Amniotic epithelial cell (primary cell): ENCODE measurements around the gene ASAP3.

Experiments
- DNase-seq: peaks from one replicate; pipeline ENCODE4 v3.0.0-alpha.2; 2010; ENCODE audit warnings: low read depth

Gene ASAP3

DNA sequence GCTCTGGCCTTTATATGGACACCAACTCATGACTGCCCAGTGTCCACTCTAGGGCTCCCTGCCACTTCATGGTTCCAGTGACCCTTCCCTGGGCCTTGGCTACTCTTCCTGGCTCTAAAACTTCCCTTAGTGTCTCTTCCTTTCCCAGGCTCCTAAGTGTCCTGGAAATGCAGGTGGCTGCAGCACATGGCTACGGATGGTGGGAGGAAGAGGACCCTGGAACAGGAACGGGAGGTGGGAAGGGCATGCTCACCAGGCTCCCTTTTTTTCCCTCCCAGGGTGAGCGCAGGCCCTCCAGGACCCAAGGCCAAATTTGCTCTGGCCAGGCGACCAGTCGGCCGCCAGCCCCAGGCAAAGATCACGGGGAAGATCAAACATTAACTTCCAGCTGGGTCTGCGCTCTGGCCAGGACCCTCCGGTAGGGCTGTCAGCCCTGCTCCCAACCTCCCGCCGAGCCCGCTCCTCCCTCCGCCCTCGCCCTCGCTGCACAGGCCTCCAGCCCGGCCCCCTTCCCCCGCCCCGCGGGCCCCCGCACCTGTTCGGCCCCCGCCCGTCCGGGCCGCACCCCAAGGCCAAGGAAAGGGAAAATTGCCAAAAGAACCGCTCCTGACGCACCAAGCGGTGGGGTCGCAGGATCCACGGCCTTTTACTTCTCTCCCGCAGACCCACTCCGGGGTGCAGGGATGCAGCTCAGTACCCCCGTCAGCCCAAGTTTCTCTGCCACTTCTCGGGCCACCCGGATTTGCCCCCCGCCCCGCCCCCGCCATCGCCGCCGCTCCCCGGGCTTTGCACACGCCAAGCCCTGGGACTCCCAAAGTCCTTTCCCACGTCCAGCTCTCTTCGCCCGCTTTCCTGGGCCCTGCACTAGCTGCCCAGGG is 60.3 kb downstream of the ASAP3 start:
- DNase-seq = no peak

DNA sequence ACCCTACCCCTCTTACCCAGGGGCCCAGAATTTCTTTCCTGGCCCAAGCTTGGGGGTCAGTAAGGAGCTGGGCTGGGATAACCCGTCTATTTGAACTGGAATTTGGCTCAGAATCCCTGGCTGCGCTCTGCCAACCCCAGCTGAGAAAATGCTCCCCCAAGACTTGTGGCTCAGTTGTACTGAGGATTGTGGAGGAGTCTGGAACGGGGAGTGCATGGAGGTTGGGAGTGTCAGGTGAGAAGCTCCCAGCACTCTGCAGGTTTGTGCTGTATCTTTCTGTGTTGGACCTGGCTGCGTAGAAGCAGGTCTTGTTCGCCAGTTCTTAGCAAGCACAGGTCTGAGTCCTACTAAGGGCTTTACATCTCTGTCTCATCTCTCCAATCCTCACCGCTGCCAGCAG is 61.0 kb downstream of the ASAP3 start:
- DNase-seq = peak; percentile 39

DNA sequence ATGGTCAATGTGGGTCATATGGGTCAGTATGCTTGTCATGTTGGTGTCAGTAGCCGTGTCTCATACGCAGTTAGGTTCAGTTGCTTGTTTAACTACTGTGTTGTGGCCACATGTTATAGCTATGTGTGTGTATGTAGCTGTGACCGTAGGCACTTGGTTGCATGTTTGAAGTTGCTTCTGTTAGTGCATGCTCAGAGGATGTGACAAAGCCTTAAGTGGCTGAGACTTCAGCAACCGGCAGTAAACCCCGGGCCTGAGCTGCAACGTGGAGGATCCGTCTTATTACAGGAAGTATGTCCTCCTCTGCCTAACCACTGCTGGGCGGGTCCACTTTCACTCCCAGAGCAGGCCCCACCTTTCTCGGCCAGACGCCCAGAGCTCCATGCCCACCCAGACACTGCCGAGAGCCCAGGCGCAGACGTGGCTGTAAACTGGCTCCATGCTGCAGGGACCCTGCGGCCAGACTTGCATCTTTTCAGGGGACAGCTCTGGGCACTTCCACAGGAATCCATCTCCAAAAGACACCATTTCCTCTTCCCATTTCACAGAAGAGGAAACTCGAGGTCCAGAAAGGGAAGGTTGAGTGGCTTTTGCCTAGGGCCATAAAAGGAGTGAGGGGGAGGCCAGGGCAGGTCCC is 61.6 kb downstream of the ASAP3 start:
- DNase-seq = peak; percentile 84

DNA sequence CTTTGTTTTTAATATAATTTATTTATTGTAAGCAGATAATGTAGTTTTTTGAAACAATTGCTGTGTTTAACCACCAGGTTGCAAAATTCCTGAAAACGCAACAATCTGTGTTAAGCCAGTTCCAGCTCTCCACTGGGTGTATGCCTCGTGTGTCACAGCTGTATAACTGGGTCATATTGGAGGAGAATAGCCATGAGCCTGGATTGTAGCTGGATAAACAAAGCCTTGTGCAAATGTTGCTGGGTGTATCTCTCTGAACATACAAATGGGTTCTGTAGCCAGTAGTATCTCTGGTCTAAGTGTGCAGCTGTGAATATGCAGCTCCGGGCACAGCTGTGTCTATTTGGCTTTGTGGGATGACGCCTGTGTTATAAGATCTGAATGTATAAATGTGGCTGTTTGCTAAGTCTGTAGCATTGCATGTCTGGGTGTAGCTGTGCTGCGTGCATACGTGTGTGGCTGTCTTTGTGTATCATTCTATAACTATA is 62.2 kb downstream of the ASAP3 start:
- peak; percentile 81 for DNase-seq

DNA sequence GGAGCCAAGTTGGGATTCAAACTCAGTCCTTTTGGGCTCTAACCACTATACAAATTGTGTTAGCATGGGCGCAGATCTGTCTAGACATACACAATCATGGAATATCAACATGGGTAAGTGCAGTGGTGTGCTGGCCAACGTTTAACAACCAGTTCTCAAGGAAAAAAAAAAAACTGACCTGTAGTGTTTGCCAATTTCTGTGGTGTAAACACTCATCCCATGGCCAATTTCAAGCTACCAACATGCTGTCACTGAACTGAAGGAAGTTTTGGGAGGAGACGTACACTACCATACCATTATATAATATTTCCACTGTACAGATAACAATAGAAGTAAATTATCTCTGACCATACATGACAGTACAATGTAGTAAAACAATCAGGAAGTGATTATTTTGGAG is 62.6 kb downstream of the ASAP3 start:
- DNase-seq = no peak

DNA sequence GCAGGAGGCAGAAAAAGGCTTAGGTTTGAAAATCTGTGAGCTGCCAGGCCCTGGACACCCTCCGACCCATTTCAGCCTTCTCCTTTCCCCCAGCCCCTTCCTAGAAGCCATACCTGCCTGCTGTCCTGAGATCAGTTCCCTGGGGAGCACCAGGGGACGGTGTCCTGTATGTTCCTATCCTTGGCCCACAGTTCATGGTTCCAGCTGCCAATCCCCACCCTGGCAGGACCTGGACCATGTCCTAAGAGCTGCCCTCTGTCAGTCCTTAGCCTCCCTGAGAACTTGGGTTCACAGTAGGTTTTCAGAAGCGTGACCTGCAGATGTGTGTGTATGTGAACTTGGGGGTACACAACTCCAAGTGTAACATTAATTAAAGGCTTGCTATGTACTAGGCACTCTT is 63.2 kb downstream of the ASAP3 start:
- DNase-seq = no peak

DNA sequence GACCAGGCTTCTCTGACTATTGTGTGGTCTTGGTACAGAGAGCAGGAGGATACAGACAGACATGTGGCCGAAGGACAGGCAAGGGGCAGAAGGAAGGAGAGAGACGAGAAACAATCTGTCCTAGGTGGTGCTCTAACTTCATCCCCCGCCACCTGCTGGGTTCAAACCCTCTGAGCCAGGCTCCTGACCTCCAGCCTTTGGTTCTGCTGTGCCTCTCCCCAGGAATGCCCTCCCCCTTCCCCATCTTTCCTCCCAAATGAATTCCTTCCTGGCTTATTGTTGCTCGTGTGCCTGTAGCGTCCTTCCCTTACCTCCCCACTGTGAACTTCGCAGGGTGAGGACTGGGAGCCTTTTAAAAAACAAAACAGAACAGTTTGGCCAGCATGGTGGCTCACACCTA is 64.8 kb downstream of the ASAP3 start:
- no peak for DNase-seq

DNA sequence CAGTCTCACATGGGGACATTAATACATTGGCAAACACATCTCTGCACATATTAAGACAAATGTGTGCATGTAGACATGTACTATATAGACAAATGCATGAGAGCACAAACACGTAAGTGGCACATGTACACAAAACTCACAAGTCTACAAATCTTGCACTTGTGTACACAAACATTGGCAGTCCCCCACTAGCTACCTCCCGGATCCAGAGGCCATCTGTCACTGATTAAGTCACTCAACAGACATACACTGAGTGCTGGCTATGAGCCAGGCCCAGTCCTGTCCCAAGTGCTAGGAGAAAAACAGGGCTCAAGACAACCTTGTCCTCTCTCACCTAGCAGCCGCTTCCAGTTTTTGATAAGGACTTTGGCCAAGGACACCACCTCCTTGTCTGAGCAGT is 66.4 kb downstream of the ASAP3 start:
- no peak for DNase-seq

DNA sequence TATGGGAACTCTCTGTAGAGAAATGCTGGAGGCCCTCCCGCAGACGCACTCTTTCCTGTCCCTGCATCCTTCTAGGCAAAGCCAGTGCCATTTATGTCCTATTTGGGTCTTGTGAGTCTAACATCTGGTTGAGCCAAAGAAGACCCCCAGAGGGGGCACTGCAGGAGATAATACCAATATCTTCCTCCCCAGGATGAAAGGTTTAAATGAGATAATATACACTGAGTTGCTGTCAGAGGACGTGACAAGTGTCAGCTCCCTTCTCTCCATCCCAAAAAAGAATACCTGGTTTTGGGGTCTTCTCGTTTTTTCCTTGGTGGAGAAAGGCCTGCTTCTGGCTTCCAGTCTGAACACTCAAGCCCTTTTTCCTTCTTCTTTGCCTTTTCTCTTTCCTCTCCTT is 67.0 kb downstream of the ASAP3 start:
- no peak for DNase-seq

DNA sequence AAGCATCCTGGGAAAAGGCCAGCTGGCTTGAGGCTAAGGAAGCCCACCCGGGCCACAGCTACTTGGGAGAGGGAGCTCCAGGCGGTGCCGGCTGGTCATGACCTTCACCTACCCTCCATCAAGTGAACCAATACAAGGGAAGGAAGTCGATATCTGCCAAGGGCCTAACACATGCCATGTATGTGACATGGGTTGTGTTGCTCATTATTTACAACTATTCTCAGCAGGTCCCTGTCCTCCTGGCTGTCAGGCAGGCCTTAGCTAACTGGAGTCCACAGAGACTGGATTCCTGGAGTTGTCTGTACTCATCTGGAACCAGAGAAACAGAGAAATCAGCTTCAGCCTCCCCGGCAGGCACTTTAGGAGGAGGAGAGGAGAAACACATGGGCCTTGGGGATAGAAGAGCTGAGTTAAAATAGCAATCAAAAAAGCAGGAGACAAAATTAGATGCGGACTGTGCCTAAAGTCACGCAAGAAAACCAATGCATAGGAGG is 75.1 kb downstream of the ASAP3 start:
- DNase-seq = no peak

DNA sequence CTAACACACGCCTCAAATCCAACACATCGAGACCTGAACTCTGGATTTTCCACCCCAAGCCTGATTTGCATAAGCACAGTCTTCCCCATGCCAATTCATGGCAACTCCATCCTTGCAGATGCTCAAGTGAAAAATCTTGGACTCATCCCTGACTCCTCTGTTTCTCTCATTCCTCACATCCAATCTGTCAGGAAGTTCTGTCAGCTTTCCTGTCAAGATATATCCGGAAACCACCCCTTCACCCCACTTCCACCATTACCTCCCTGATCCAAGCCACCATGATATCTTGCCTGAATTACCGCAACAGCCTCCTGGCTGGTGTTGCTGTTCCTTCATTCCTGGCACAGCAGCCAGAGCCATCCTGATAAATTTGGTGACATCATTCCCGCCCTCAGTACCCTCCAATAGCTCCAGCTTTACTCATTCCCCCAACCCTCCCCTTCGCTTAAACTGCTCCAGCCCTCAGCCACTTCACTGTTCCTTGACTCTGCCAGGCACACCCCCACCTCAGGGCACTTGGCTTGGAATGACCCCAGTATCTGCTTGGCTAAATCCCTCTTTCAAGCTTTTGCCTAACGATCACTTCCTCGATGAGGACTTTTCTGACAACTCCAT is 76.9 kb downstream of the ASAP3 start:
- DNase-seq = no peak

DNA sequence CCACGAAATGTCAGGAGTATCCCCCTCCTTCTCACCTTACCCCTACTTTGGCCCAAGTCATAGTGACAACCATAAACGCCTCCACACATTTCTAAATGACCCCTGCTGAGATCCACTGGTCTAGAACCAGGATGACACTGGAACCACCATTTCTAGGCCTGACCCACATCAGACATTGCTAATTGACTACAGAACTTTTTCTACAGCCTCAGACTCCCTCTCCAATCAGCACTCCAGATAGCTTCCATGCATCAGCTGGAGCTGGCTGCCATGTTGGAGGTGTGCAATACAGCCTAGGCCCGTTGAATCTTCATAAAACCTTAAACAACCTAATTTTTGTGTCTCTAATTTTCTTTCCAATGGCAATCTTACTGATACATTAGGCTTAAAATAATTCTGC is 78.0 kb downstream of the ASAP3 start:
- no peak for DNase-seq

DNA sequence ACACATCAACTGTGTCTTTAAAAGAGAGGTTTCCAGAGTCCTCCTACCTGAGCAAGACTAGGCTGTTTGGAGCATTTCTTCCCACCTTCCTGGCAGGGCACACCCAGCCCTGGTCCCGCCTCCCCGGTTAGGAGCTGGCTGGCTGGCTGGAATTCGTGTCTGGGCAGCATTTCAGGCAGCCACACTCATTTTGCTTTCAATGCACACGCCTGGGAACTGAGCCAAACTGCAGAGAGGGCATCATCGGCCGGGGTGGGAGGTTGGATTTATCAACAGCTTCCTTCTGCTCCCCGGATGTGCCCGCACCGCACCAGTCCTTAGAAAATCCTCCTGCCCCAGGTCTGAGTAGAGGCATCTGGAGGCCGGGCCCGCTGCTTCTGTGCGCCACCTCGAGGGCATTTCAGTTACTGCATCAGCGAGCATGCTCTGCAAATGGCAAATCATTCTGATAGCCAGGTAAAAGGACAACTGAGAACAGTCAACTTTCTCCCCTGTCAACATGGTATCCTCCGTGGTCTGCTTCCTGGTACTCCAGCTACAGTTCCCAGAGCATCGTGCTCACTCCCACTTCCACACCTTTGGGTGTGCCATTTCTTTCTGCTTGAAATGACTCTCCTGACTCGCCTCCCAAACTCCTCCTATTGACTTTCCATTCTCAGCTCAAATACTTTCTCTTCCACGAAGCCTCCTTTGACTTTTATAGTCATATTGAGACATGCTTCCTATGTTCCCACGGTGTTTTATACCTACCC is 80.1 kb downstream of the ASAP3 start:
- peak; percentile 96 for DNase-seq

DNA sequence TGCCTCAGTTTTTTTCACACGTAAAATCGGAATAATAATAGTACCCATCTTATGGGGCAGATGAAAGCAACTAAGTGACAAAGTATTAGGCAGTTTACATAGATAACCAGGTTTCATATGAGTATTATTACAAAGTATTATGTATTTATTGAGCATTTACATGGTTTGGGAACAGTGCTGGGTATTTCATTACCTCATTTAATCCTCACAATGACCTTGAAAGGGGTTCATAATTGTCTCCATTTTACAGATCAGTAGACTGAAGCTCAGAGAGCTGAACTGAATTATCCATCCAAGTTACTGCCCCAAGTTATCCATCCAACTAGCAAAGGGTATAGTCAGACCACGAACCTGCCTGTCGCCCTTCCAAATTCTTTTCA is 80.6 kb downstream of the ASAP3 start:
- DNase-seq = no peak

DNA sequence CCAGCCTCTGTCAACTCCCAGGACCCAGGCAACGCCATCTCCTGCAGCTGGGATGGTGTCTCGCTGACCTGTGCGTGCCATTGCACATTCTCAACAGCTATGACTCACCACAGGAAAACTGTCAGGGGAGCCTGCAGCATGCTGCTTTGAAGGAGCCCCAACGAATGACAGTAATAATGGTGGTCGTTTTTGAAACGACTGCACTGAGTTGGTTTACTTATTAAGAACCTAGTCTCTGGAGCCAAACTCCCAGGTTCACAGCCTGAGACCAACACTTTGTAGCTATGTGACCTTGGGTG is 81.0 kb downstream of the ASAP3 start:
- DNase-seq = peak; percentile 61

DNA sequence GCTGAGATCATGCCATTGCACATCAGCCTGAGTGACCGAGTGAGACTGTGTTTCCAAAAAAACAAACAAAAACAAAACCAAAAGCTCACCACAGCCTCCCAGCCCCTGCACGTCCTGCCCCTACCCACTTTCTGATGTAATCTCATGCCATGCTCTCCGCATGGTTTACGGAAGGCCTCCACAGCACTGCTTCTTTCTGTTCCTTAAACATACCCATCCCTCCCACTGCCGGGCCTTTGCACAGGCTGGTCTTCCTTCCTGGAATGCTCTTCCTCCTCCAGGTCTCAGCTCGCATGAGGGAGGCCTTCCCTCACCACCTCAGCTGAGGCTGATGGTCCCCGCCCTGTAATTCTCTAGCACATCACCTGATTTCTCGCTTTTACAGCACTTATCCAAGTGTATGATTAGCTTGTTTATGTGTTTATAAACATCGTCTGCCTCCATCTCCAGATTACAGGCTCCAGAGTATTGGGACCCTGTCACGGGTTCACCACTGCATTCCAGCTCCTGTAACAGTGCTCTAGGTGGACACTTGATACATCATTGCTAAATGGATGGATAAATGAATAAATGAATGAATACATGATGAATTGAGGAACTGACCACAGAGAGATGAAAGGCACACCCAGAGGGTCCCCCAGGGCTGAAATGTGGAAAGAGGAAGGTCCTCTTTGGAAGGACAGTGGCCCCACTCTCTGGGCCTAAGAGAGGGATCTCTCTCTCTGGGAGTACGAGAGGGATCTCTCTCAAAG is 81.5 kb downstream of the ASAP3 start:
- DNase-seq = no peak

DNA sequence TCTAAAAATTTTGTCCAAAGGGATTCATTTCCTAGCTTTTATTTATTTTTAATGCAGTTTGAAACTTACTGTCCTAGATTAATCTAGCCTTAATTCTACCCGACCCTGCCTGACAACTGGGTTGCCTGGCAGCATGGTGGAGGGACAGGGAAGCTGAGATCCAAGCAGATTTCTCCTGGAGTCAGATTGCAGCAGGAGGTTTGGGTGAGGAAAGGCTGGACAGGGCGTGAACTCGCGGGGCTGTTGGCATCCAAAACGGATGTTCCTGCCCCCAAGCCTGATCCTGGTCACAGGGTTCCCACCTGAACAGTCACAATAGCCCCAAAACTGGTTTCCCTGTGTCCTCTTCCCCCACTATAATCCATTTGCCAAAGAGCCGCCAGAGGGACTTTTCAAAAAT is 82.7 kb downstream of the ASAP3 start:
- DNase-seq = no peak

DNA sequence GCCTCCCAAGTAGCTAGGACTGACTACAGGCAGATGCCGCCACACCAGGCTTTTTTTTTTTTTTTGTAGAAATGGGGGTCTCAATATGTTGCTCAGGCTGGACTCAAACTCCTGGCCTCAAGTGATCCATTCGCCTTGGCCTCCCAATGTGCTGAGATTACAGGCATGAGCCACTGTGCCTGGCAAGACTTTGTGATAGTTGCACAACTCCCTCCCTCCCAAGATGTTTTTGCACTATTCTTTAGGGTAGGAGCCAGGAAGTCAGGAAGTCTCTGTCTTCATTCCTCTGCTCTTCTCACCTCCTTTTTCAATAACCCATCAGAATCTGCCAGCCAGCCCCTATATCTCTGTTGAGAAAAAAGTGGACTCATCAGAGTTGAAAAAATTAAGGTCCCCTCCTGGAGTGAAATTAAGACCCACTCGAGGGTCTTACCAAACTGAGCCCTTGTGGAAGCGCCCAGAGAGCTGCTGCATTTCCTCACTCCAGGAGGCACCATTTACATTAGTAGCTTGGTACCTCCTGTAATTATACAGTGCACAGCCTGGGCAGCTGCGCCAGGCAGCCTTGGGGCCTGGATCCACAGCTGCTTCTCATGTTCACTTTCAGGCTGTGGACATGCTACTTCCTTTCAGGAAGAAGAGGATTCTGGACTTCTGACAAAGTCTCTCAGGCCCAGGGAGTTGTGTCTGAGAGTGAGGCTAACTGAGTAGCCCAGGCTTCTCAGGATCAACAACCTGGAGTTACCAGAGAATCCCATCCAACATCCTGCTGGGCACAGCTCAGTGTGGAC is 83.5 kb downstream of the ASAP3 start:
- DNase-seq = peak; percentile 74

DNA sequence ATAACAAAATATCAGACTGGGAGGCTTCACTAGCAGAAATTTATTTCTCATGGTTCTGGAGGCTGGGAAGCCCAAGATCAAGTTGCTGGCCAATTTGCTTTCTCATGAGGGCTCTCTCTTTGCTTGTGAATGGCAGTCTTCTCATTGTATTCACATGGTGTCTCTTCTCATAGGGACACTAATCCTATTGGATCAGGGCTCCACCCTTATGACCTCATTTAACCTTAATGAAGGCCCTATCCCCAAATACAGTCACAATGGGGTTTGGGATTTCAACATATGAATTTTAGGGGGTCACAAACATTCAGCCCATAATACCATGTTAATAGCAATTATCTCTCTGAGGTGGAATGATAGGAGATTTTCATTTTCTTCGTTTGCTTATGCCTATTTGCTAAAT is 84.8 kb downstream of the ASAP3 start:
- no peak for DNase-seq

DNA sequence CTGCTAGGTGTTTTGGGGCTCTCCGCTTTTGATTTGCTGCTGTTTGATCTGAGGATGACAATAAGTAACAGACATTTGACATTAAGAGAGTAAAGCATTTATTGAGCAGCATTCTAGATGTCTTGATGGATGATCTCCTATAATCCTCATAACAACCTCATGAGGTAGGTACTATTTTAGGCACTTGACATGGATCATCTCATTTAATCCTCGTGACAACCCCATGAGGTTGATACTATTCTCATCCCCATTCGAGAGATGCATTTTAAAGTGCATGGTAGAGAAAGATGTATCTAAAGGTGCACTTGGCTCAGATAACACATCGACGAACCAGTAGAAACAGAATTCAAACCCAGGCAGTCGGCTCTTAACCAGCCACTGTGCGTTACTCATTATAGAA is 86.1 kb downstream of the ASAP3 start:
- DNase-seq = no peak

DNA sequence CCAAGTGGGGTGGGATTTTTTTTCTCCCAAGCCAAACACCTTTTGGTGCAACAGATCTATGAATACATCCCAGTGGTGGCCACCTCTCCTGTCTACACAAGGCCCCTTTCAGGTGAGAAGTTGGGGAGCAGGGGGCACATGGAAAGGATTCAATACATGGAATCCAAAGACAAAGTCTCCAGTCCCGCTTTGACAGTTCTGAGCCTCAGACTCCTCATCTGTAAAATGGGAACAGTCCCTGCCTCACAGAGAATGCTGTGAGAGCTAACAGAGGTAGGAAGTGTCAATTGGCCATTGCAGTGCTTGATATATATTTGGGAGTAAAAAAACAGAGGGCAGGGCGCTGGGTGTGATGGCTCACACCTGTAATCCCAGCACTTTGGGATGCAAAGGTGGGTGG is 87.6 kb downstream of the ASAP3 start:
- DNase-seq = no peak
